GM12878 (cell line): ENCODE results near the gene TXLNA. TPM values are rescaled to one million over a fixed set of nuclear protein-coding genes. Genes with fewer than 3 reads are reported as not detected.
A peak's percentile ranks its signal among the peaks of the same experiment; 100 is the strongest.

Experiments
- BHLHE40 ChIP-seq, 2 experiments: fragments of 450-650 bp in 1 of 2; IDR thresholded peaks; 2 replicates each; pipeline ENCODE4 v1.6.1; 2011 to 2017; ENCODE audit warnings: low read depth in 2 of 2, borderline replicate concordance in 1 of 2, improper control_type of control experiment in 1 of 2, low read length in 1 of 2, mild to moderate bottlenecking in 1 of 2
- CBFB ChIP-seq: IDR thresholded peaks from 2 replicates; pipeline ENCODE4 v1.6.1; 2016; ENCODE audit warnings: antibody characterized with exemption, low read depth
- CBX3 ChIP-seq: fragments of 200-600 bp; sonication (generic); IDR thresholded peaks from 2 replicates; pipeline ENCODE4 v1.6.1; 2016; ENCODE audit warnings: low read depth, borderline replicate concordance
- FOXK2 ChIP-seq: fragments of 450-650 bp; IDR thresholded peaks from 2 replicates; pipeline ENCODE4 v1.6.1; 2017; ENCODE audit warnings: mild to moderate bottlenecking, moderate library complexity
- IRF4 ChIP-seq: IDR thresholded peaks from 2 replicates; pipeline ENCODE4 v1.6.1; 2011; ENCODE audit warnings: low read depth, low read length
- KLF5 ChIP-seq: fragments of 450-650 bp; IDR thresholded peaks from 2 replicates; pipeline ENCODE4 v1.6.1; 2014; ENCODE audit warnings: mild to moderate bottlenecking; ENCODE audit not compliant: partially characterized antibody
- NFXL1 ChIP-seq: fragments of 450-650 bp; IDR thresholded peaks from 2 replicates; pipeline ENCODE4 v1.6.1; 2017; ENCODE audit warnings: antibody characterized with exemption, mild to moderate bottlenecking, borderline replicate concordance
- NRF1 ChIP-seq: conservative IDR thresholded peaks from 2 replicates; pipeline ENCODE4 v1.6.1; 2011; ENCODE audit warnings: mild to moderate bottlenecking, low read depth, low read length, improper control_type of control experiment
- PML ChIP-seq: IDR thresholded peaks from 2 replicates; pipeline ENCODE4 v1.6.1; 2012; ENCODE audit warnings: low read length, inconsistent platforms
- POU2F2 ChIP-seq: IDR thresholded peaks from 3 replicates; pipeline ENCODE4 v1.6.1; 2011; ENCODE audit warnings: low read depth, mild to moderate bottlenecking, low read length, borderline replicate concordance
- SUPT20H ChIP-seq: IDR thresholded peaks from 2 replicates; pipeline ENCODE4 v1.6.1; 2011; ENCODE audit warnings: low read depth, mild to moderate bottlenecking, low read length, moderate library complexity, borderline replicate concordance; ENCODE audit not compliant: control insufficient read depth
- WRNIP1 ChIP-seq: IDR thresholded peaks from 2 replicates; pipeline ENCODE4 v1.6.1; 2011; ENCODE audit warnings: low read depth, low read length, improper control_type of control experiment, borderline replicate concordance
- ZBED1 ChIP-seq: IDR thresholded peaks from 2 replicates; pipeline ENCODE4 v1.6.1; 2016; ENCODE audit warnings: borderline replicate concordance
- ZNF217 ChIP-seq: fragments of 450-650 bp; IDR thresholded peaks from 2 replicates; pipeline ENCODE4 v1.6.1; 2017; ENCODE audit warnings: antibody characterized with exemption, mild to moderate bottlenecking
- polyA plus RNA-seq, 11 experiments: library from polyadenylated mRNA; depleted of rRNA in 4 of 11; unstranded in 6 of 11; stranded (reverse) in 5 of 11; fragments of >200 nt; fragmentation: Nextera tagmentation in 4 of 11; fragmentation: Illumina TruSeq in 1 of 11; extraction: Ambion mirVana in 4 of 11; extraction: Trizol in 1 of 11; gene quantifications; 1 replicate in 1 of 11; 2 replicates in 10 of 11; pipeline versions ENCODE4 v1.2.1 to v1.2.3, GENCODE V29; 2011 to 2016; ENCODE audit warnings: inconsistent platforms in 2 of 11, missing spikeins in 2 of 11, low read depth in 1 of 11
- total RNA-seq, 4 experiments: library from RNA; depleted of rRNA in 3 of 4; stranded (reverse); fragments of >200 nt in 3 of 4; fragmentation: Illumina TruSeq in 1 of 4; extraction: Trizol in 1 of 4; gene quantifications; 2 replicates each; pipeline versions ENCODE4 v1.2.1 to v1.2.3, GENCODE V29; 2013 to 2021
- TF ChIP-seq, protein P1 (sequence below): fragments of 450-650 bp; IDR thresholded peaks from 2 replicates; pipeline ENCODE4 v1.6.1; 2017; ENCODE audit warnings: borderline replicate concordance
- TF ChIP-seq, protein P2 (sequence below): IDR thresholded peaks from 2 replicates; pipeline ENCODE4 v1.6.1; 2012; ENCODE audit warnings: mild to moderate bottlenecking, low read depth, low read length
- TF ChIP-seq, protein P3 (sequence below): fragments of 450-650 bp; formaldehyde crosslinking; IDR thresholded peaks from 2 replicates; pipeline ENCODE4 v1.4.0; 2020; ENCODE audit warnings: mild to moderate bottlenecking, moderate library complexity
- TF ChIP-seq, protein P4 (sequence below): IDR thresholded peaks from 2 replicates; pipeline ENCODE4 v1.6.1; 2011; ENCODE audit warnings: low read depth, mild to moderate bottlenecking, low read length, moderate library complexity, borderline replicate concordance; ENCODE audit errors: extremely low read depth
- TF ChIP-seq, protein P5 (sequence below): IDR thresholded peaks from 2 replicates; pipeline ENCODE4 v1.6.1; 2011; ENCODE audit warnings: mild to moderate bottlenecking, low read depth, low read length, moderate library complexity; ENCODE audit not compliant: insufficient replicate concordance

The TXLNA gene
- total and polyA plus RNA-seq, 10 of the 15 experiments (the other 5 are each of a cell fraction or from before 2014, with no cell fraction given), result 7.2 to 93.7 (median 47.9) TPM

DNA sequence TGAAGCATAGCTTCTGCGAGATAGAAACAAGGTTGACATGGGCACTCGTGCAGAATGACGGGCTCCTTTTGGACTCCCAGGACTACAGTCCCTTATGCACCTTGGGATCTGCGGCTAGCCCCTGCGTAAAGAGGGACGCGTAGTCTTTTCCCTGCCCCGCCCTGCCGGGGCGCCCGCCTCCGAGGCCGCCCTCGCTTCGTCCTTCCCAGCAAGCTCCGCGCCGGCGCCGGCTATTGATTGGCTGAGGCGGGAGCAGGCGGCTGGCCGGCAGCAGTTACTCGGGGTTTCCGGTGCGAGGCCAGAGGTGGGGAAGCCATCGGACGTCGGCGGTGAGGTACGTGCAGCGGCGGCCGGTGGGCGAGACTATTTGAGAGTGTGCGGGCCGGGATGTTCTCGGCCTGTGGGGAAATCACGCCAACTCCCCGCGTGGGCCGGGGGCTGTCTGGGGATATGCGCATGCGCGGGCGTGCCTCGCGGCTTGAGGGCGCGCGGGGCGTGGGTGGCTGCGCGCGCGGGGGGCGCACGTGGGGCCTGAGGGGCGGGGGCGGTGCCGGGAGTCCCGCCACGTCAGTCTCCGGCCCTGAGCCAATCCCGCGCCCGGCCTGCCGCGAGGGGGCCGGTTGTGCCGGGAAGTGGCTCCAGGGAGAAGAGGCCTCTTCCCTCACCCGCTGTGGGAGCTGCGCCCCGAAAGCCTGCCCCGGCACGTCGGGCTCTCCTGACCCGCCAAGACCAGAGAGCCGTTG, at the start of gene TXLNA (continued):
- TF ChIP-seq, protein P1, sequence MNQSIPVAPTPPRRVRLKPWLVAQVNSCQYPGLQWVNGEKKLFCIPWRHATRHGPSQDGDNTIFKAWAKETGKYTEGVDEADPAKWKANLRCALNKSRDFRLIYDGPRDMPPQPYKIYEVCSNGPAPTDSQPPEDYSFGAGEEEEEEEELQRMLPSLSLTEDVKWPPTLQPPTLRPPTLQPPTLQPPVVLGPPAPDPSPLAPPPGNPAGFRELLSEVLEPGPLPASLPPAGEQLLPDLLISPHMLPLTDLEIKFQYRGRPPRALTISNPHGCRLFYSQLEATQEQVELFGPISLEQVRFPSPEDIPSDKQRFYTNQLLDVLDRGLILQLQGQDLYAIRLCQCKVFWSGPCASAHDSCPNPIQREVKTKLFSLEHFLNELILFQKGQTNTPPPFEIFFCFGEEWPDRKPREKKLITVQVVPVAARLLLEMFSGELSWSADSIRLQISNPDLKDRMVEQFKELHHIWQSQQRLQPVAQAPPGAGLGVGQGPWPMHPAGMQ, result no peak
- TF ChIP-seq CBX3, result no peak
- peak; percentile 97 for TF ChIP-seq PML
- peak; percentile 89 to 96; a peak in 3 of 4 replicates for TF ChIP-seq BHLHE40 (IDR thresholded peaks at IDR 0.05; ENCODE audit: borderline replicate concordance in 1 of 2, low read depth in 2 of 2, low read length in 1 of 2)
- TF ChIP-seq ZNF217, result no peak
- no peak for TF ChIP-seq IRF4
- TF ChIP-seq FOXK2, result no peak
- TF ChIP-seq CBFB, result peak; percentile 19
- no peak for TF ChIP-seq NFXL1
- TF ChIP-seq POU2F2, result peak; percentile 77; the same call in 1 of the 3 replicates
- no peak for TF ChIP-seq ZBED1
- TF ChIP-seq, protein P2, sequence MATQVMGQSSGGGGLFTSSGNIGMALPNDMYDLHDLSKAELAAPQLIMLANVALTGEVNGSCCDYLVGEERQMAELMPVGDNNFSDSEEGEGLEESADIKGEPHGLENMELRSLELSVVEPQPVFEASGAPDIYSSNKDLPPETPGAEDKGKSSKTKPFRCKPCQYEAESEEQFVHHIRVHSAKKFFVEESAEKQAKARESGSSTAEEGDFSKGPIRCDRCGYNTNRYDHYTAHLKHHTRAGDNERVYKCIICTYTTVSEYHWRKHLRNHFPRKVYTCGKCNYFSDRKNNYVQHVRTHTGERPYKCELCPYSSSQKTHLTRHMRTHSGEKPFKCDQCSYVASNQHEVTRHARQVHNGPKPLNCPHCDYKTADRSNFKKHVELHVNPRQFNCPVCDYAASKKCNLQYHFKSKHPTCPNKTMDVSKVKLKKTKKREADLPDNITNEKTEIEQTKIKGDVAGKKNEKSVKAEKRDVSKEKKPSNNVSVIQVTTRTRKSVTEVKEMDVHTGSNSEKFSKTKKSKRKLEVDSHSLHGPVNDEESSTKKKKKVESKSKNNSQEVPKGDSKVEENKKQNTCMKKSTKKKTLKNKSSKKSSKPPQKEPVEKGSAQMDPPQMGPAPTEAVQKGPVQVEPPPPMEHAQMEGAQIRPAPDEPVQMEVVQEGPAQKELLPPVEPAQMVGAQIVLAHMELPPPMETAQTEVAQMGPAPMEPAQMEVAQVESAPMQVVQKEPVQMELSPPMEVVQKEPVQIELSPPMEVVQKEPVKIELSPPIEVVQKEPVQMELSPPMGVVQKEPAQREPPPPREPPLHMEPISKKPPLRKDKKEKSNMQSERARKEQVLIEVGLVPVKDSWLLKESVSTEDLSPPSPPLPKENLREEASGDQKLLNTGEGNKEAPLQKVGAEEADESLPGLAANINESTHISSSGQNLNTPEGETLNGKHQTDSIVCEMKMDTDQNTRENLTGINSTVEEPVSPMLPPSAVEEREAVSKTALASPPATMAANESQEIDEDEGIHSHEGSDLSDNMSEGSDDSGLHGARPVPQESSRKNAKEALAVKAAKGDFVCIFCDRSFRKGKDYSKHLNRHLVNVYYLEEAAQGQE, result no peak
- TF ChIP-seq, protein P3, sequence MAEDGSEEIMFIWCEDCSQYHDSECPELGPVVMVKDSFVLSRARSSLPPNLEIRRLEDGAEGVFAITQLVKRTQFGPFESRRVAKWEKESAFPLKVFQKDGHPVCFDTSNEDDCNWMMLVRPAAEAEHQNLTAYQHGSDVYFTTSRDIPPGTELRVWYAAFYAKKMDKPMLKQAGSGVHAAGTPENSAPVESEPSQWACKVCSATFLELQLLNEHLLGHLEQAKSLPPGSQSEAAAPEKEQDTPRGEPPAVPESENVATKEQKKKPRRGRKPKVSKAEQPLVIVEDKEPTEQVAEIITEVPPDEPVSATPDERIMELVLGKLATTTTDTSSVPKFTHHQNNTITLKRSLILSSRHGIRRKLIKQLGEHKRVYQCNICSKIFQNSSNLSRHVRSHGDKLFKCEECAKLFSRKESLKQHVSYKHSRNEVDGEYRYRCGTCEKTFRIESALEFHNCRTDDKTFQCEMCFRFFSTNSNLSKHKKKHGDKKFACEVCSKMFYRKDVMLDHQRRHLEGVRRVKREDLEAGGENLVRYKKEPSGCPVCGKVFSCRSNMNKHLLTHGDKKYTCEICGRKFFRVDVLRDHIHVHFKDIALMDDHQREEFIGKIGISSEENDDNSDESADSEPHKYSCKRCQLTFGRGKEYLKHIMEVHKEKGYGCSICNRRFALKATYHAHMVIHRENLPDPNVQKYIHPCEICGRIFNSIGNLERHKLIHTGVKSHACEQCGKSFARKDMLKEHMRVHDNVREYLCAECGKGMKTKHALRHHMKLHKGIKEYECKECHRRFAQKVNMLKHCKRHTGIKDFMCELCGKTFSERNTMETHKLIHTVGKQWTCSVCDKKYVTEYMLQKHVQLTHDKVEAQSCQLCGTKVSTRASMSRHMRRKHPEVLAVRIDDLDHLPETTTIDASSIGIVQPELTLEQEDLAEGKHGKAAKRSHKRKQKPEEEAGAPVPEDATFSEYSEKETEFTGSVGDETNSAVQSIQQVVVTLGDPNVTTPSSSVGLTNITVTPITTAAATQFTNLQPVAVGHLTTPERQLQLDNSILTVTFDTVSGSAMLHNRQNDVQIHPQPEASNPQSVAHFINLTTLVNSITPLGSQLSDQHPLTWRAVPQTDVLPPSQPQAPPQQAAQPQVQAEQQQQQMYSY (CRISPR knock-in tag), result no peak
- TF ChIP-seq, protein P4, sequence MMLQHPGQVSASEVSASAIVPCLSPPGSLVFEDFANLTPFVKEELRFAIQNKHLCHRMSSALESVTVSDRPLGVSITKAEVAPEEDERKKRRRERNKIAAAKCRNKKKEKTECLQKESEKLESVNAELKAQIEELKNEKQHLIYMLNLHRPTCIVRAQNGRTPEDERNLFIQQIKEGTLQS, result no peak; the same call in 1 of the 2 replicates
- TF ChIP-seq, protein P5, sequence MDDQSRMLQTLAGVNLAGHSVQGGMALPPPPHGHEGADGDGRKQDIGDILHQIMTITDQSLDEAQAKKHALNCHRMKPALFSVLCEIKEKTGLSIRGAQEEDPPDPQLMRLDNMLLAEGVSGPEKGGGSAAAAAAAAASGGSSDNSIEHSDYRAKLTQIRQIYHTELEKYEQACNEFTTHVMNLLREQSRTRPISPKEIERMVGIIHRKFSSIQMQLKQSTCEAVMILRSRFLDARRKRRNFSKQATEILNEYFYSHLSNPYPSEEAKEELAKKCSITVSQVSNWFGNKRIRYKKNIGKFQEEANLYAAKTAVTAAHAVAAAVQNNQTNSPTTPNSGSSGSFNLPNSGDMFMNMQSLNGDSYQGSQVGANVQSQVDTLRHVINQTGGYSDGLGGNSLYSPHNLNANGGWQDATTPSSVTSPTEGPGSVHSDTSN, result peak; percentile 85
- no peak for TF ChIP-seq SUPT20H
- no peak for TF ChIP-seq WRNIP1
- TF ChIP-seq KLF5, result peak; percentile 68
- TF ChIP-seq NRF1, result peak; percentile 51
